K562 (cell line): Measurements from ENCODE around the gene MCAT. TPM values are rescaled to one million over a fixed set of nuclear protein-coding genes. Genes with fewer than 3 reads are reported as not detected.

ENCODE experiments used
- ATAC-seq: fragments of 200-7000 bp; cut with Tn5 transposase; 3 replicates; pipeline ENCODE4 v1.9.1; 2020; ENCODE audit warnings: moderate library complexity
- BruUV-seq: library from RNA; stranded (reverse); fragments of 400-500 nt; replicated peaks from 2 replicates; lab custom pipeline; 2021; lab: Mats Ljungman, UMichigan
- CTCF ChIA-PET: fragments of 300-600 bp; formaldehyde crosslinking; extraction: SDS; loops from one replicate; lab custom pipeline; 2021; ENCODE audit warnings: low intra/inter-chr PET ratio; lab: Yijun Ruan, JAX
- POLR2A ChIA-PET: fragments of 300-600, 350-650 bp; sonication (Branson Sonifier 250); formaldehyde crosslinking; extraction: SDS; loops from one replicate; lab custom pipeline; 2021; ENCODE audit warnings: antibody characterized with exemption, inconsistent platforms; lab: Yijun Ruan, JAX
- DNase-seq, 4 experiments: peaks; one replicate each; pipeline versions ENCODE4 v3.0.0 to v3.0.0-alpha.2; 2011 to 2018; ENCODE audit warnings: low spot score in 3 of 4, mixed read lengths in 3 of 4; ENCODE audit errors: extremely low read depth in 1 of 4
- FAIRE-seq: peaks from 2 replicates; lab custom pipeline; 2011; peaks lifted over from hg19 to GRCh38; lab: Jason Lieb, UNC
- H2AFZ ChIP-seq: 2 replicates; pipeline ENCODE4 v1.6.0; 2011; ENCODE audit warnings: low read depth, low read length, control low read depth, inconsistent platforms
- H3K27ac ChIP-seq: fragments of 200-600 bp; 3 replicates; pipeline ENCODE4 v1.8.0; 2011; ENCODE audit warnings: low read depth, mild to moderate bottlenecking, control low read depth, inconsistent platforms, low read length, moderate library complexity, mixed read lengths; ENCODE audit errors: extremely low read depth
- H3K27me3 ChIP-seq, 2 experiments: fragments of 300-600 bp in 1 of 2; 2 replicates in 1 of 2; 3 replicates in 1 of 2; pipeline versions ENCODE4 v1.6.0 to v1.8.0; 2011; ENCODE audit warnings: inconsistent platforms in 2 of 2, low read length in 2 of 2, mild to moderate bottlenecking in 1 of 2, mixed read lengths in 1 of 2, moderate library complexity in 1 of 2; ENCODE audit not compliant: control insufficient read depth in 2 of 2, insufficient read depth in 2 of 2
- H3K36me3 ChIP-seq: fragments of 300-600 bp; 3 replicates; pipeline ENCODE4 v1.8.0; 2011; ENCODE audit warnings: mild to moderate bottlenecking, low read length, inconsistent platforms; ENCODE audit not compliant: control insufficient read depth, insufficient read depth
- H3K4me1 ChIP-seq, 2 experiments: fragments of 200-600 bp in 1 of 2; replicated peaks in 1 of 2; 2 replicates in 1 of 2; 3 replicates in 1 of 2; pipeline versions ENCODE4 v1.5.1 to v1.8.0; 2011; ENCODE audit warnings: inconsistent platforms in 2 of 2, low read length in 2 of 2, mild to moderate bottlenecking in 1 of 2, mixed read lengths in 1 of 2, moderate library complexity in 1 of 2; ENCODE audit not compliant: control insufficient read depth in 2 of 2, insufficient read depth in 2 of 2
- H3K4me2 ChIP-seq: 2 replicates; pipeline ENCODE4 v1.6.1; 2011; ENCODE audit warnings: low read length, control low read depth, inconsistent platforms, mixed read lengths; ENCODE audit not compliant: insufficient read depth
- H3K4me3 ChIP-seq: fragments of 200-600 bp; sonication (generic), shearing (Covaris generic); 2 replicates; pipeline ENCODE4 v1.5.1; 2016; ENCODE audit warnings: control low read depth, inconsistent platforms
- H3K79me2 ChIP-seq: fragments of 200-600 bp; 3 replicates; pipeline ENCODE4 v1.8.0; 2011; ENCODE audit warnings: low read length, inconsistent platforms; ENCODE audit not compliant: control insufficient read depth, insufficient read depth
- H3K9ac ChIP-seq, 2 experiments: 2 replicates each; pipeline versions ENCODE4 v1.6.0 to v1.6.1; 2011; ENCODE audit warnings: low read depth in 2 of 2, low read length in 2 of 2, control low read depth in 1 of 2, inconsistent platforms in 1 of 2, mild to moderate bottlenecking in 1 of 2, mixed read lengths in 1 of 2; ENCODE audit not compliant: insufficient read depth in 1 of 2
- H3K9me1 ChIP-seq: one replicate; pipeline ENCODE4 v1.6.0; 2011; ENCODE audit warnings: inconsistent platforms, mild to moderate bottlenecking, low read length, moderate library complexity; ENCODE audit not compliant: control insufficient read depth, insufficient read depth
- H3K9me3 ChIP-seq: replicated peaks from 2 replicates; pipeline ENCODE4 v1.5.1; 2011; ENCODE audit warnings: low read depth, low read length, inconsistent platforms; ENCODE audit not compliant: control insufficient read depth, insufficient read depth
- H4K20me1 ChIP-seq: replicated peaks from 2 replicates; pipeline ENCODE4 v1.6.1; 2011; ENCODE audit warnings: low read length, inconsistent platforms, mixed read lengths; ENCODE audit not compliant: control insufficient read depth, insufficient read depth
- CEBPB ChIP-seq: fragments of 450-650 bp; IDR thresholded peaks from 2 replicates; pipeline ENCODE4 v1.6.1; 2016; ENCODE audit warnings: missing genetic modification characterization, missing compliant biosample characterization
- HNRNPH1 ChIP-seq: fragments of 200-400 bp; formaldehyde crosslinking; optimal IDR thresholded peaks from 2 replicates; pipeline ENCODE3; 2017; ENCODE audit warnings: low read depth, mild to moderate bottlenecking, low read length, moderate library complexity
- ZBTB33 ChIP-seq: sonication (generic); formaldehyde crosslinking; IDR thresholded peaks from 2 replicates; pipeline ENCODE4 v1.8.1; 2023; ENCODE audit warnings: mild to moderate bottlenecking, missing genetic modification reagents
- WGBS: fragments of 100-300 bp; shearing (Covaris generic); methylation state at CpG from one replicate; pipeline ENCODE4 v1.1.6; 2016; ENCODE audit warnings: low coverage, mixed read lengths; ENCODE audit not compliant: insufficient coverage; ENCODE audit errors: missing lambda C conversion rate; 5-methylcytosine and 5-hydroxymethylcytosine counted together
- in situ Hi-C: fragments of 300-500 bp; cut with MboI; formaldehyde crosslinking; loops from 4 replicates; pipeline ENCODE4 v1.15.0; 2018; ENCODE audit warnings: inconsistent platforms, mixed read lengths
- intact Hi-C: fragments of 100-400 bp; cut with micrococcal nuclease; formaldehyde crosslinking; loops from 2 replicates; pipeline ENCODE4 v1.14.2; 2022
- polyA plus RNA-seq, 8 experiments: library from polyadenylated mRNA; depleted of rRNA in 4 of 8; stranded (reverse) in 5 of 8; unstranded in 3 of 8; fragments of >200 nt; fragmentation: Nextera tagmentation in 2 of 8; fragmentation: Illumina TruSeq in 1 of 8; extraction: Ambion mirVana in 2 of 8; extraction: Trizol in 1 of 8; gene quantifications; 2 replicates each; pipeline versions ENCODE4 v1.2.1 to v1.2.3, GENCODE V29; 2011 to 2014; ENCODE audit warnings: inconsistent platforms in 1 of 8, missing spikeins in 1 of 8
- total RNA-seq, 7 experiments: library from RNA; depleted of rRNA in 6 of 7; stranded (reverse); fragments of >200 nt in 6 of 7; fragmentation: Illumina TruSeq in 2 of 7; extraction: Trizol in 2 of 7; gene quantifications; 2 replicates each; pipeline versions ENCODE4 v1.2.1 to v1.2.3, GENCODE V29; 2011 to 2021; ENCODE audit warnings: low replicate concordance in 1 of 7

MCAT gene
- total and polyA plus RNA-seq, 9 of the 15 experiments (the other 6 are each of a cell fraction or from before 2014, with no cell fraction given) = 3.3 to 27.8 (median 13.9) TPM

- in situ Hi-C loops = no loop called here
- FAIRE-seq = no peak
- WGBS = 42% methylated on average over 6 of the region's 9 CpGs
- H3K9me3 ChIP-seq = no peaks in the 10 kb centered on the region
- H3K4me3 ChIP-seq = peak overlapping the region; percentile 57
- DNase-seq = no peak
- POLR2A ChIA-PET = no interaction called here
- intact Hi-C loops = no loop called here
- peak overlapping the region in 1 of 2 experiments; percentile 81; a peak in 2 of 4 replicates for H3K9ac ChIP-seq
- H3K4me2 ChIP-seq = peak overlapping the region; percentile 83
- 0 out of 2 replicates have a peak, but pooled peaks have one; percentile 5 for TF ChIP-seq ZBTB33
- TF ChIP-seq HNRNPH1 = no peak
- peak; percentile 7; the same call in 1 of the 2 replicates for TF ChIP-seq CEBPB (tag)
- H3K4me1 ChIP-seq = peaks cover 3 to 17% of the 10 kb centered on the region in 2 experiments; a peak in 4 of 5 replicates
- ATAC-seq = no peak
- H2AFZ ChIP-seq = peak overlapping the region; percentile 94
- no TSS peak for BruUV-seq
- no peaks in the 10 kb centered on the region for H3K36me3 ChIP-seq
- no peaks in the 10 kb centered on the region for H3K9me1 ChIP-seq
- H3K27me3 ChIP-seq = no peaks in the 10 kb centered on the region
- H3K79me2 ChIP-seq = no peaks in the 10 kb centered on the region
- no peaks in the 10 kb centered on the region for H4K20me1 ChIP-seq
- CTCF ChIA-PET = no interaction called here
- no peak overlapping the region; the same call in 2 of the 3 replicates for H3K27ac ChIP-seq
Measured at GRCh38 chr22:43088627-43088983, 54.6 kb downstream of the MCAT start.
